Thyroid gland (tissue), 4 donors: ENCODE results near the gene FXYD1. TPM values are rescaled to one million over a fixed set of nuclear protein-coding genes. Genes with fewer than 3 reads are reported as not detected.
A peak's percentile ranks its signal among the peaks of the same experiment; 100 is the strongest.
"Not testable (repeated sequence)": the region's sequence is repeated elsewhere in the genome, so short reads cannot be mapped to it uniquely, and the experiment has no call there.

Experiments
- DNase-seq, 2 donors: peaks; one replicate each; pipeline ENCODE4 v3.0.0-alpha.2; 2019
- H3K27ac ChIP-seq, 3 donors: fragments of 200-600 bp; sonication (generic); 1 replicate in 2 of 3; 2 replicates in 1 of 3; pipeline ENCODE4 v1.5.1; 2016 to 2019; ENCODE audit warnings: mild to moderate bottlenecking in 1 of 3, moderate library complexity in 1 of 3
- H3K27me3 ChIP-seq: fragments of 200-600 bp; sonication (generic); one replicate; pipeline ENCODE4 v1.5.1; 2019
- H3K36me3 ChIP-seq, 2 donors: fragments of 200-600 bp; sonication (generic); one replicate each; pipeline ENCODE4 v1.5.1; 2016 to 2019
- H3K4me1 ChIP-seq, 2 donors: fragments of 200-600 bp; sonication (generic); one replicate each; pipeline ENCODE4 v1.5.1; 2017 to 2019
- H3K4me3 ChIP-seq, 3 donors: fragments of 200-600 bp; sonication (generic); replicated peaks in 1 of 3; 1 replicate in 2 of 3; 2 replicates in 1 of 3; pipeline ENCODE4 v1.5.1; 2016; ENCODE audit warnings: mild to moderate bottlenecking in 1 of 3
- H3K9me3 ChIP-seq: fragments of 200-600 bp; sonication (generic); one replicate; pipeline ENCODE4 v1.5.1; 2017
- POLR2A ChIP-seq, 2 donors: fragments of 450-650 bp; IDR thresholded peaks; one replicate each; pipeline ENCODE4 v1.6.1; 2017; ENCODE audit warnings: antibody characterized with exemption in 2 of 2, mild to moderate bottlenecking in 2 of 2, moderate library complexity in 1 of 2
- WGBS, 2 donors: methylation state at CpG; one replicate each; pipeline ENCODE4 v1.1.5; 2017; 5-methylcytosine and 5-hydroxymethylcytosine counted together
- intact Hi-C: fragments of 100-400 bp; cut with DNase I; formaldehyde crosslinking; loops from one replicate; pipeline ENCODE4 v1.15.1; 2023
- total RNA-seq, 4 donors: library from RNA; depleted of rRNA; stranded (reverse); fragments of >200 nt; gene quantifications; one replicate each; pipeline ENCODE4 v1.2.3, GENCODE V29; 2016
- TF ChIP-seq, protein P1 (sequence below), 6 experiments: fragments of 200-600 bp in 3 of 6; fragments of 450-650 bp in 3 of 6; sonication (generic) in 3 of 6; IDR thresholded peaks; one replicate each; pipeline ENCODE4 v1.5.1; 2016 to 2019; ENCODE audit warnings: antibody characterized with exemption in 6 of 6, mild to moderate bottlenecking in 2 of 6, inconsistent platforms in 1 of 6, moderate library complexity in 1 of 6

Gene FXYD1
- total RNA-seq, 4 donors from 2014 or later, result 1.1 to 26.3 (median 8.8) TPM

DNA sequence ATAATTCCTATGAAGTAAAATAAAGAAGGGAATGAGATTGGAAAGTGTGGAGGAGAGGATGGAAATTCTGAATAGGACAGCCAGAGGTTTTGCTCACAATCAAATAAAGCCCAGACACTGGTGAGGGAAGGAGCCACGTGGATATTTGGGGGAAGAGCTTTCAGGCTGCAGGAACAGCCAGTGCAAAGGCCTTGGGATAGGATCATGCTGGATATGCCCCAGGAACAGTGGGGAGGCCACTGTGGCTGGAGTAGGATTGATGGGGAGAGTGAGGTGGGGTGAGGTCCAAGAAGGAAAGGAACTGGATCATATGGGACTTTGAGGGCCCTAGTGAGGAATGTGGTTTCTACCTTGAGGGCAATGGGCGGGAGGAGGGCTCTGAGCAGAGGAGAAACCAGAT, 11.8 kb downstream of the FXYD1 start:
- no peak overlapping the region for H3K4me3 ChIP-seq
- intact Hi-C loops, result no loop called here

DNA sequence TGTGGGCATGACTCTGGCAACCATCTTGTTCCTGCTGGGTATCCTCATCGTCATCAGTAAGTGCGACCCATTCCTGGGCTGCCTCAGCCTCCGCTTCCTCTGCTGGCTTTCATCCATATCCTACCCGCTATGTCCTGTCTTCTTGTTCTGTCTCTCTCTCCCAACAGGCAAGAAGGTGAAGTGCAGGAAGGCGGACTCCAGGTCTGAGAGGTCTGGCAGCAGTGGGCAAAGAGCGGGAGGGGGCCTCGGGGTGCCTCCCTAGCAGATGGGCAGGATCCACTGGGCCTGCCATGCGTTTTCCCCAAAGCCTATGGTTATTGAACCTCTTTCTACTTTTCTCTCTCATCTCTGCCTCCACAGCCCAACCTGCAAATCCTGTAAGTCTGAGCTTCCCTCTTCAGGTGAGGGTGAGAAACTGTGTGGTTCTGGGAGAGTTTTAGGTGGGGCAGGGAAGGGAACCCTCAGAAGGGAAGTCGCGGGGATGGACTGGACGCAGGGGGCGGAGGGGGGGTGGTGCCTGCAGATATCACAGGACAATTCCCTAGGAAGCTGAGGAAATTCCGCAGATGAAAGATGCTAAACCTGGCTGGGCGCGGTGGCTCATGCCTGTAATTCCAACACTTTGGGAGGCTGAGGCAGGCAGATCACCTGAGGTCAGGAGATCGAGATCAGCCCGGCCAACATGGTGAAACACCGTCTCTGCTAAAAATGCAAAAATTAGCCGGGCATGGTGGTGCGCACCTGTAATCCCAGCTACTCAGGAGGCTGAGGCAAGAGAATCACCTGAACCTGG, 12.8 kb downstream of the FXYD1 start:
- H3K27ac ChIP-seq, result no peak overlapping the region
- H3K4me1 ChIP-seq, result peaks cover 5 to 16% of the 10 kb centered on the region in 2 donors
- no peaks in the 10 kb centered on the region for H3K36me3 ChIP-seq
- no peak overlapping the region for H3K4me3 ChIP-seq
- DNase-seq, result no peak
- no peaks in the 10 kb centered on the region for H3K9me3 ChIP-seq
- WGBS, 2 donors, result 78 to 81% methylated on average over 20 of the region's 20 CpGs
- no peaks in the 10 kb centered on the region for H3K27me3 ChIP-seq
- intact Hi-C loops, result no loop called here
- TF ChIP-seq POLR2A (IDR thresholded peaks at IDR 0.05), result no peak
- TF ChIP-seq, protein P1, sequence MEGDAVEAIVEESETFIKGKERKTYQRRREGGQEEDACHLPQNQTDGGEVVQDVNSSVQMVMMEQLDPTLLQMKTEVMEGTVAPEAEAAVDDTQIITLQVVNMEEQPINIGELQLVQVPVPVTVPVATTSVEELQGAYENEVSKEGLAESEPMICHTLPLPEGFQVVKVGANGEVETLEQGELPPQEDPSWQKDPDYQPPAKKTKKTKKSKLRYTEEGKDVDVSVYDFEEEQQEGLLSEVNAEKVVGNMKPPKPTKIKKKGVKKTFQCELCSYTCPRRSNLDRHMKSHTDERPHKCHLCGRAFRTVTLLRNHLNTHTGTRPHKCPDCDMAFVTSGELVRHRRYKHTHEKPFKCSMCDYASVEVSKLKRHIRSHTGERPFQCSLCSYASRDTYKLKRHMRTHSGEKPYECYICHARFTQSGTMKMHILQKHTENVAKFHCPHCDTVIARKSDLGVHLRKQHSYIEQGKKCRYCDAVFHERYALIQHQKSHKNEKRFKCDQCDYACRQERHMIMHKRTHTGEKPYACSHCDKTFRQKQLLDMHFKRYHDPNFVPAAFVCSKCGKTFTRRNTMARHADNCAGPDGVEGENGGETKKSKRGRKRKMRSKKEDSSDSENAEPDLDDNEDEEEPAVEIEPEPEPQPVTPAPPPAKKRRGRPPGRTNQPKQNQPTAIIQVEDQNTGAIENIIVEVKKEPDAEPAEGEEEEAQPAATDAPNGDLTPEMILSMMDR (IDR thresholded peaks at IDR 0.05), result no peak

More for the DNA sequence above, 11.8 kb downstream of the FXYD1 start:
- Histone ChIP-seq H3K9me3 (no peaks in the 10 kb centered on the region), H3K27ac (no peak overlapping the region), H3K27me3 (no peaks in the 10 kb centered on the region), H3K36me3 (no peaks in the 10 kb centered on the region), H3K4me1 (peaks cover 5 to 16% of the 10 kb centered on the region in 2 donors)
- WGBS, 2 donors, result 66 to 75% methylated on average over 2 of the region's 2 CpGs
- no peak for DNase-seq
- TF ChIP-seq POLR2A (IDR thresholded peaks at IDR 0.05), result no peak
- TF ChIP-seq, protein P1 (IDR thresholded peaks at IDR 0.05), result no peak

DNA sequence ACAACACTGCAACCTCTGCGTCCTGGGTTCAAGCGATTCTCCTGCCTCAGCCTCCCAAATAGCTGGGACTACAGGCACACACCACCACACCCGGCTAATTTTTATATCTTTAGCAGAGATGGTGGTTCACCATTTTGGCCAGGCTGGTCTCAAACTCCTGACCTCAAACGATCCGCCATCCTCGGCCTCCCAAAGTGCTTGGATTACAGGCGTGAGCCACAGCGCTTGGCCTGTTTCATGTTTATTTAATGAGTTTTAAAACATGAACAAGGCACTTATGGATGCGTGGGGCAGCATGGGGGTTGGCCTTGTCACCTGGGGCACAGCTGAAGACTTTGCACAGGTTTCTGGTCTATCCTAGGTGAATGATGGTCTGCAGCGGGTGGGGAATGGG, 14.5 kb downstream of the FXYD1 start:
- H3K4me3 ChIP-seq, H3K36me3 ChIP-seq, intact Hi-C loops, H3K27me3 ChIP-seq, DNase-seq, H3K27ac ChIP-seq, H3K9me3 ChIP-seq: not testable (repeated sequence)
- peaks cover 5 to 16% of the 10 kb centered on the region in 2 donors for H3K4me1 ChIP-seq
- 56 to 58% methylated on average over 10 of the region's 10 CpGs for WGBS, 2 donors

DNA sequence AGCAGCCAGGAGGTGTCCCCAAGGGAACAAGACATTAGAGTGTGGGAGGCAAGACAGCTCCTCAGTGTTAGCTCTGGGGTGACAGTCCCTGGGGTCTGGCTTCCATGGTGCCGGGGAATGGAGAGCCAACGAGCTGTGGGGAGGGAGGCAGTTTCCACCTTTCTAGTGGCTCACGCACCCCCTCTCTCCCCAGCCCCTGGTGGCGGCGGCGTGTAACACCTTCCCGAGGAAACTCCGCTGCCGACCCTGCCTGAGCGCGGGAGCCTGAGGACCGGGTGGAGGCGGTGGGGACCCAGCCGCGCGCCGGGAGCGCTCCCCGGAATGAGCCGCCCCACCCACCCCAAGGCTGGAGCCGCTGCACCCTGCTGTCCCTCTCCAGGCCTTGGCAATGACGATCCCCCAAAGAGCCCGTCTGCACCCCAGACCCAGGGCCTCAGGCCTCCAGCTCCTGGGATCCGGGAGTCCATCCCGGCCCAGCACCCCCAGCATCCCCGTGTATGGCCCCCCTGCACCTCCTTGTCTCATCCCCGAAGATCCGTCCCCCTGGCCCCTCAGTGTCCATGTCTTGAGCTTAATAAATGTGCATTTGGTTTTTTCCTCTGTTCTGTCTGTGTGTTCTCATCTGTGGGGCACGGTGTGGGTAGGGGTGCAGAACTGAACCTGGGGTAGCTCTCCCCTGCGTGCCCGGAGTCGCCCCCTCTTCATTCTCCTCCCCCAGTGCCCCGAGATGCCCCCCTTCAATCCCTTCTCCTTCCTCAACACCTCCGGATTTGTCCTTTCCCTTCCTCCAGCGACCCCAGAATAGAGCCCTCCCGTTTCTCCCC, 15.3 kb downstream of the FXYD1 start:
- H3K9me3 ChIP-seq, result no peaks in the 10 kb centered on the region
- H3K27ac ChIP-seq, result peak overlapping the region in 2 of 3 donors; percentile 73 to 79
- peaks cover 5 to 16% of the 10 kb centered on the region in 2 donors for H3K4me1 ChIP-seq
- intact Hi-C loops, result no loop called here
- WGBS, 2 donors, result 0 to 1% methylated on average over 12 to 23 of the region's 36 CpGs
- H3K27me3 ChIP-seq, result no peaks in the 10 kb centered on the region
- no peaks in the 10 kb centered on the region for H3K36me3 ChIP-seq
- TF ChIP-seq POLR2A (IDR thresholded peaks at IDR 0.05), result no peak
- TF ChIP-seq, protein P1 (IDR thresholded peaks at IDR 0.05), result peak in 1 of 6 experiments; percentile 34
- DNase-seq, result no peak
- H3K4me3 ChIP-seq, result peak overlapping the region in 1 of 3 donors; percentile 45

DNA sequence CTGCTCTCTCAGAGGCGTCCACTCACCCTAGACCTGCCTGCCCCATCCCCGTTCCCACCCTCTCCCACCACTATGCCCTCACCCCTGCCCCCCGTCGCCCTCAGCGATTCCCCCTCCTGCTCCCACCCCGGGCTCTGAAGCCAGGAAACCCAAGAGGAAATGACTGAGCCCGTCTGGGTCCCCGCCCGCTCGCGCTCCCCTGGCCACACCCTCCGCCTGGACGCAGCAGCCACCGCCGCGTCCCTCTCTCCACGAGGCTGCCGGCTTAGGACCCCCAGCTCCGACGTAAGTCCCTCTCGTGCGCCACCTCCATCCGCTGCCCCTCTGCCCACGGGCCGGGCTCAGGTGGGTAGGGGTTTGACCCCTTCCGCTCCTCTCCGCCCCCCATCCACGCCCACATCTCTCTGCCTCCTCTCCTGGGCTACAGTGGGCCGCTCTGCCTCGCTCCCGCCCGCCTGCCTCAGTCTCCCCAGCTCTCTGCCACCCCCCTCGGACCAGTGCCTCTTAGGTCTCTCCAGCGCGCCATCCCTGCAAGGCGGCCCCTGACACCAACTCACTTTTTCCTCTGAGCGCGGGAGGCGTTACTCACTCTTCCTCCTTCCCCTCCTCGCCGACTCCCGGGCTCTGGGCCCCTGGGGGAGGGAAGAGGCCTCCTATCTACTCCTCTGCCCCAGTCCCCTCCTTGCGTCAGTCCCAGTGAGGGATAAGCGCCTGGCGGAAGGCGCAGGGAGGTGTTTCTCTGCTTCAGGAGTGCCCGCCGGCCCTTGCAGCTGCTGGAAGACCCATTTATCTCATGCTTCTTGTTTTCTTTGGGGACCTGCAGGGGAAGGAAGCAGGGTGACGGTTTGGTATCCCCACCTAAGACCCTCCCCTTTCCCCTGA, 16.1 kb downstream of the FXYD1 start, which contains the start of gene FXYD5:
Gene FXYD5 (plus strand): TSS at position 211 of the 882 bp plus-strand sequence. CDS start 816 bp downstream, outside the sequence.
- DNase-seq, result peak in 1 of 2 donors; percentile 21
- peaks cover 5 to 16% of the 10 kb centered on the region in 2 donors for H3K4me1 ChIP-seq
- no peaks in the 10 kb centered on the region for H3K36me3 ChIP-seq
- no peaks in the 10 kb centered on the region for H3K9me3 ChIP-seq
- peak within 1 kb of the TSS; percentile 36 to 79 (median 73) for H3K27ac ChIP-seq
- no peak for TF ChIP-seq POLR2A (IDR thresholded peaks at IDR 0.05)
- TF ChIP-seq, protein P1 (IDR thresholded peaks at IDR 0.05), result peak in 1 of 6 experiments; percentile 9
- intact Hi-C loops, result no loop called here
- H3K27me3 ChIP-seq, result no peaks in the 10 kb centered on the region
- 2 to 3% methylated on average over 30 to 49 of the region's 49 CpGs for WGBS, 2 donors
- peak within 1 kb of the TSS in 2 of 3 donors; percentile 35 to 45 for H3K4me3 ChIP-seq
